OCI-LY7 (cell line): ENCODE results near the gene TMEM151B. TPM values are rescaled to one million over a fixed set of nuclear protein-coding genes. Genes with fewer than 3 reads are reported as not detected.

Experiments
- BruUV-seq: library from RNA; stranded (reverse); fragments of 400-500 nt; replicated peaks from 2 replicates; lab custom pipeline; 2021; lab: Mats Ljungman, UMichigan
- CTCF ChIA-PET: fragments of 300-600 bp; sonication (Branson Sonifier 250); formaldehyde crosslinking; loops from one replicate; lab custom pipeline; 2022; ENCODE audit warnings: antibody characterized with exemption; ENCODE audit not compliant: unreplicated experiment; lab: Charles Lee
- POLR2A ChIA-PET: fragments of 300-600 bp; sonication (Branson Sonifier 250); formaldehyde crosslinking; loops from one replicate; lab custom pipeline; 2022; ENCODE audit warnings: antibody characterized with exemption; lab: Charles Lee
- DNase-seq: peaks from one replicate; pipeline ENCODE4 v3.0.0-alpha.2; 2015; ENCODE audit warnings: low spot score
- H2AFZ ChIP-seq: fragments of 200-600 bp; sonication (generic), shearing (Covaris generic); 2 replicates; pipeline ENCODE4 v1.6.1; 2014; ENCODE audit warnings: mild to moderate bottlenecking, antibody characterized with exemption, low read length, moderate library complexity
- H3K27ac ChIP-seq: fragments of 200-600 bp; sonication (generic); 2 replicates; pipeline ENCODE4 v1.5.1; 2014; ENCODE audit warnings: mixed run types, low read depth, mild to moderate bottlenecking, moderate library complexity, low read length, inconsistent platforms; ENCODE audit not compliant: poor library complexity, severe bottlenecking
- H3K36me3 ChIP-seq: fragments of 200-600 bp; sonication (generic); 2 replicates; pipeline ENCODE4 v1.6.1; 2014; ENCODE audit warnings: mild to moderate bottlenecking, antibody characterized with exemption, low read length, moderate library complexity, mixed read lengths; ENCODE audit not compliant: insufficient read depth
- H3K4me1 ChIP-seq: fragments of 200-600 bp; sonication (generic); 2 replicates; pipeline ENCODE4 v1.5.1; 2014; ENCODE audit warnings: mild to moderate bottlenecking, low read length; ENCODE audit not compliant: insufficient read depth, poor library complexity, severe bottlenecking
- H3K4me2 ChIP-seq: fragments of 200-600 bp; sonication (generic); 2 replicates; pipeline ENCODE4 v1.6.1; 2014; ENCODE audit warnings: mild to moderate bottlenecking, low read length
- H3K4me3 ChIP-seq: fragments of 200-600 bp; sonication (generic); 2 replicates; pipeline ENCODE4 v1.5.1; 2014; ENCODE audit warnings: mild to moderate bottlenecking, low read depth, low read length; ENCODE audit not compliant: poor library complexity, severe bottlenecking
- H3K79me2 ChIP-seq: fragments of 200-600 bp; sonication (generic); 2 replicates; pipeline ENCODE4 v1.6.1; 2016; ENCODE audit warnings: low read depth, mild to moderate bottlenecking, low read length, moderate library complexity, mixed read lengths; ENCODE audit not compliant: insufficient read depth
- H3K9me2 ChIP-seq: fragments of 200-600 bp; sonication (generic); 2 replicates; pipeline ENCODE4 v1.6.1; 2016; ENCODE audit warnings: mild to moderate bottlenecking, low read length, mixed read lengths; ENCODE audit not compliant: insufficient read depth
- H3K9me3 ChIP-seq: fragments of 200-600 bp; sonication (generic); 2 replicates; pipeline ENCODE4 v1.6.1; 2014; ENCODE audit warnings: mild to moderate bottlenecking, mixed run types, low read length, mixed read lengths
- H4K20me1 ChIP-seq: fragments of 200-600 bp; sonication (generic); 2 replicates; pipeline ENCODE4 v1.6.1; 2014; ENCODE audit warnings: mild to moderate bottlenecking, antibody characterized with exemption, low read length, moderate library complexity, mixed read lengths; ENCODE audit not compliant: insufficient read depth
- CTCF ChIP-seq: fragments of 200-600 bp; sonication (generic); conservative IDR thresholded peaks from 2 replicates; pipeline ENCODE4 v1.5.1; 2014; ENCODE audit warnings: mild to moderate bottlenecking, antibody characterized with exemption, low read length, moderate library complexity, mixed read lengths
- EZH2phosphoT487 ChIP-seq: fragments of 200-600 bp; sonication (generic); IDR thresholded peaks from 2 replicates; pipeline ENCODE4 v1.6.1; 2018; ENCODE audit warnings: low read depth, borderline replicate concordance, mild to moderate bottlenecking, mixed run types, antibody characterized with exemption, low read length, moderate library complexity, mixed read lengths
- intact Hi-C: fragments of 100-400 bp; cut with micrococcal nuclease; formaldehyde crosslinking; loops from one replicate; pipeline ENCODE4 v1.10.0; 2022; ENCODE audit not compliant: unreplicated experiment
- total RNA-seq, 2 experiments: library from RNA; depleted of rRNA in 1 of 2; stranded (reverse); fragments of >200 nt in 1 of 2; shearing (Covaris generic) in 1 of 2; gene quantifications; 2 replicates each; pipeline ENCODE4 v1.2.3, GENCODE V29; 2014 to 2022

TMEM151B gene
- total RNA-seq, 2 experiments from 2014 or later, result 0.15 TPM; not detected in 1

- no TSS peak for BruUV-seq
- Histone ChIP-seq H3K27ac (no peak overlapping the region), H3K4me3 (no peak overlapping the region), H3K9me3 (no peaks in the 10 kb centered on the region), H4K20me1 (no peaks in the 10 kb centered on the region; the same call in 1 of the 2 replicates), H3K79me2 (no peaks in the 10 kb centered on the region), H2AFZ (no peak overlapping the region), H3K9me2 (no peaks in the 10 kb centered on the region), H3K4me1 (no peaks in the 10 kb centered on the region), H3K4me2 (no peak overlapping the region), H3K36me3 (peaks cover 1% of the 10 kb centered on the region)
- CTCF ChIA-PET, result interaction anchor here (0.6 kb wide), 2 partner anchors 25 to 356 kb away, joined by 5 read pairs; no protein-coding TSS in a partner anchor
- TF ChIP-seq CTCF, result no peak
- no peak for TF ChIP-seq EZH2phosphoT487
- POLR2A ChIA-PET, result interaction anchor here (0.7 to 1.1 kb wide), 2 partner anchors 13 to 17 kb away, joined by 3 to 4 read pairs; no protein-coding TSS in a partner anchor
- intact Hi-C loops, result no loop called here
- DNase-seq, result no peak
These were observed 24.9 kb downstream of the TMEM151B start for GRCh38 chr6:44294832-44295791.

GRCh38 chr6:44297063-44298038 lies 27.1 kb downstream of the TMEM151B start:
- H3K9me3 ChIP-seq, result no peaks in the 10 kb centered on the region
- no peak overlapping the region for H2AFZ ChIP-seq
- ChIA-PET CTCF (no interaction called here), POLR2A (no interaction called here)
- peaks cover 24% of the 10 kb centered on the region for H3K36me3 ChIP-seq
- H3K9me2 ChIP-seq, result no peaks in the 10 kb centered on the region
- H3K79me2 ChIP-seq, result no peaks in the 10 kb centered on the region
- no peaks in the 10 kb centered on the region for H3K4me1 ChIP-seq
- H3K4me3 ChIP-seq, result no peak overlapping the region
- no peak overlapping the region for H3K27ac ChIP-seq
- no TSS peak for BruUV-seq
- intact Hi-C loops, result no loop called here
- H3K4me2 ChIP-seq, result no peak overlapping the region
- no peak for DNase-seq
- TF ChIP-seq EZH2phosphoT487 (no peak), CTCF (no peak)
- H4K20me1 ChIP-seq, result no peaks in the 10 kb centered on the region
